IMR-90 (cell line): ENCODE results near the gene ESRP2. TPM values are rescaled to one million over a fixed set of nuclear protein-coding genes. Genes with fewer than 3 reads are reported as not detected.

Experiments
- ATAC-seq: fragments of 200-7000 bp; cut with Tn5 transposase; 2 replicates; pipeline ENCODE4 v1.9.1; 2020; ENCODE audit warnings: low read depth, mild to moderate bottlenecking, moderate library complexity
- BruUV-seq: library from RNA; stranded (reverse); fragments of 400-500 nt; replicated peaks from 2 replicates; lab custom pipeline; 2021; lab: Mats Ljungman, UMichigan
- CTCF ChIA-PET: fragments of 300-600 bp; formaldehyde crosslinking; extraction: SDS; loops from one replicate; lab custom pipeline; 2021; ENCODE audit warnings: antibody characterized with exemption; lab: Yijun Ruan, JAX
- POLR2A ChIA-PET: fragments of 300-600 bp; sonication (Branson Sonifier 250); formaldehyde crosslinking; loops from one replicate; lab custom pipeline; 2022; ENCODE audit warnings: antibody characterized with exemption; ENCODE audit not compliant: unreplicated experiment; lab: Charles Lee
- DNase-seq: peaks from one replicate; pipeline ENCODE4 v3.0.0; 2013
- H2AFZ ChIP-seq: replicated peaks from 2 replicates; pipeline ENCODE3; 2013; ENCODE audit warnings: low read length, mild to moderate bottlenecking; ENCODE audit not compliant: poor library complexity
- H2AK5ac ChIP-seq: 2 replicates; pipeline ENCODE4 v1.6.1; 2013; ENCODE audit warnings: low read depth, low read length, inconsistent platforms
- H2AK9ac ChIP-seq: replicated peaks from 2 replicates; pipeline ENCODE3; 2013; ENCODE audit warnings: mild to moderate bottlenecking, low read depth, low read length, moderate library complexity; ENCODE audit not compliant: poor library complexity
- H2BK120ac ChIP-seq: 2 replicates; pipeline ENCODE4 v1.6.1; 2013; ENCODE audit warnings: low read depth, low read length, inconsistent platforms
- H2BK15ac ChIP-seq: 3 replicates; pipeline ENCODE4 v1.6.1; 2013; ENCODE audit warnings: low read depth, low read length, inconsistent platforms
- H2BK20ac ChIP-seq: 2 replicates; pipeline ENCODE4 v1.6.1; 2013; ENCODE audit warnings: low read depth, mild to moderate bottlenecking, inconsistent platforms, low read length, moderate library complexity
- H2BK5ac ChIP-seq: 2 replicates; pipeline ENCODE4 v1.6.1; 2013; ENCODE audit warnings: mild to moderate bottlenecking, low read depth, low read length, inconsistent platforms; ENCODE audit not compliant: poor library complexity, severe bottlenecking
- H3K14ac ChIP-seq: replicated peaks from 2 replicates; pipeline ENCODE4 v1.6.1; 2013; ENCODE audit warnings: low read depth, low read length, inconsistent platforms
- H3K18ac ChIP-seq: 2 replicates; pipeline ENCODE4 v1.6.1; 2013; ENCODE audit warnings: low read depth, low read length, control low read depth
- H3K23ac ChIP-seq: 2 replicates; pipeline ENCODE4 v1.6.1; 2013; ENCODE audit warnings: low read depth, low read length, inconsistent platforms
- H3K27ac ChIP-seq: 2 replicates; pipeline ENCODE4 v1.5.1; 2013; ENCODE audit warnings: mild to moderate bottlenecking, control low read depth, low read length; ENCODE audit not compliant: insufficient read depth
- H3K27me3 ChIP-seq: 2 replicates; pipeline ENCODE4 v1.6.1; 2013; ENCODE audit warnings: low read length; ENCODE audit not compliant: control insufficient read depth, insufficient read depth
- H3K36me3 ChIP-seq: 2 replicates; pipeline ENCODE4 v1.6.1; 2013; ENCODE audit warnings: low read length, mixed read lengths; ENCODE audit not compliant: control insufficient read depth, insufficient read depth
- H3K4ac ChIP-seq: 2 replicates; pipeline ENCODE4 v1.6.1; 2013; ENCODE audit warnings: low read depth, low read length, inconsistent platforms
- H3K4me1 ChIP-seq: 2 replicates; pipeline ENCODE4 v1.6.1; 2013; ENCODE audit warnings: low read length, mixed read lengths; ENCODE audit not compliant: control insufficient read depth, insufficient read depth
- H3K4me2 ChIP-seq: 2 replicates; pipeline ENCODE4 v1.6.1; 2013; ENCODE audit warnings: low read depth, mild to moderate bottlenecking, control low read depth, low read length, moderate library complexity
- H3K4me3 ChIP-seq: 2 replicates; pipeline ENCODE4 v1.5.1; 2013; ENCODE audit warnings: low read depth, mild to moderate bottlenecking, control low read depth, low read length, moderate library complexity; ENCODE audit not compliant: insufficient read depth
- H3K56ac ChIP-seq: 2 replicates; pipeline ENCODE4 v1.6.1; 2013; ENCODE audit warnings: low read length, inconsistent platforms; ENCODE audit not compliant: insufficient read depth; ENCODE audit errors: extremely low read depth
- H3K79me1 ChIP-seq, 2 experiments: 2 replicates each; pipeline ENCODE4 v1.6.1; 2013; ENCODE audit warnings: low read length in 2 of 2, inconsistent platforms in 1 of 2, low read depth in 1 of 2
- H3K9ac ChIP-seq: 2 replicates; pipeline ENCODE4 v1.6.1; 2013; ENCODE audit warnings: low read depth, low read length, control low read depth
- H3K9me1 ChIP-seq: 2 replicates; pipeline ENCODE4 v1.6.1; 2013; ENCODE audit warnings: low read length, inconsistent platforms; ENCODE audit not compliant: insufficient read depth
- H3K9me3 ChIP-seq: 2 replicates; pipeline ENCODE4 v1.6.1; 2013; ENCODE audit warnings: low read length; ENCODE audit not compliant: control insufficient read depth, insufficient read depth
- H4K20me1 ChIP-seq: 2 replicates; pipeline ENCODE4 v1.6.1; 2013; ENCODE audit warnings: low read length, inconsistent platforms; ENCODE audit not compliant: insufficient read depth
- H4K5ac ChIP-seq: 2 replicates; pipeline ENCODE4 v1.6.1; 2013; ENCODE audit warnings: mild to moderate bottlenecking, low read depth, low read length, control low read depth
- H4K8ac ChIP-seq, 2 experiments: 2 replicates each; pipeline ENCODE4 v1.6.1; 2013; ENCODE audit warnings: low read depth in 2 of 2, low read length in 2 of 2, control low read depth in 1 of 2, inconsistent platforms in 1 of 2
- H4K91ac ChIP-seq: 2 replicates; pipeline ENCODE4 v1.6.1; 2013; ENCODE audit warnings: low read depth, low read length, inconsistent platforms; ENCODE audit not compliant: insufficient read depth
- BHLHE40 ChIP-seq: fragments of 150-350 bp; IDR thresholded peaks from 2 replicates; pipeline ENCODE4 v1.6.1; 2016; ENCODE audit warnings: mild to moderate bottlenecking, low read depth, low read length
- CEBPB ChIP-seq: IDR thresholded peaks from 2 replicates; pipeline ENCODE4 v1.6.1; 2012; ENCODE audit warnings: low read depth, low read length, improper control_type of control experiment
- MAZ ChIP-seq: IDR thresholded peaks from 2 replicates; pipeline ENCODE4 v1.6.1; 2012; ENCODE audit warnings: low read depth, mild to moderate bottlenecking, low read length, improper control_type of control experiment, moderate library complexity, borderline replicate concordance
- POLR2A ChIP-seq: IDR thresholded peaks from 2 replicates; pipeline ENCODE4 v1.6.1; 2012; ENCODE audit warnings: mild to moderate bottlenecking, low read depth, low read length
- RAD21 ChIP-seq: IDR thresholded peaks from 2 replicates; pipeline ENCODE4 v1.6.1; 2012; ENCODE audit warnings: low read length, improper control_type of control experiment
- RCOR1 ChIP-seq: IDR thresholded peaks from 2 replicates; pipeline ENCODE4 v1.6.1; 2012; ENCODE audit warnings: mild to moderate bottlenecking, low read length, improper control_type of control experiment; ENCODE audit not compliant: insufficient replicate concordance
- RFX5 ChIP-seq: IDR thresholded peaks from 2 replicates; pipeline ENCODE4 v1.8.0; 2012; ENCODE audit warnings: low read depth, mild to moderate bottlenecking, low read length, moderate library complexity
- SMC3 ChIP-seq: fragments of 150-350 bp; IDR thresholded peaks from 2 replicates; pipeline ENCODE4 v1.6.1; 2016; ENCODE audit warnings: low read depth, mild to moderate bottlenecking, antibody characterized with exemption, low read length, moderate library complexity
- WGBS, 2 experiments: methylation state at CpG; one replicate each; pipeline versions ENCODE4 v1.1.5 to v1.1.7; 2013; ENCODE audit warnings: missing lambda C conversion rate in 2 of 2; ENCODE audit not compliant: insufficient read length in 1 of 2; ENCODE audit errors: extremely low coverage in 2 of 2; 5-methylcytosine and 5-hydroxymethylcytosine counted together
- dilution Hi-C: fragments of 300-500 bp; cut with HindIII; formaldehyde crosslinking; loops from one replicate; pipeline ENCODE4 v1.14.3; 2018; ENCODE audit warnings: low sequenced_read_pairs; ENCODE audit not compliant: unreplicated experiment
- in situ Hi-C: fragments of 300-500 bp; cut with MboI; formaldehyde crosslinking; loops from 3 replicates; pipeline ENCODE4 v1.14.3; 2019; ENCODE audit warnings: low sequenced_read_pairs, inconsistent platforms, mixed read lengths
- intact Hi-C: fragments of 100-400 bp; cut with micrococcal nuclease; formaldehyde crosslinking; loops from 2 replicates; pipeline ENCODE4 v1.10.0; 2022
- polyA plus RNA-seq, 3 experiments: library from polyadenylated mRNA; depleted of rRNA; stranded (reverse); fragments of >200 nt; gene quantifications; 2 replicates each; pipeline ENCODE4 v1.2.3, GENCODE V29; 2012; ENCODE audit warnings: low replicate concordance in 1 of 3
- total RNA-seq: library from RNA; depleted of rRNA; stranded (reverse); fragments of >200 nt; gene quantifications from 2 replicates; pipeline ENCODE4 v1.2.3, GENCODE V29; 2012
- TF ChIP-seq, protein P1 (sequence below): conservative IDR thresholded peaks from 2 replicates; pipeline ENCODE4 v1.5.1; 2012; ENCODE audit warnings: mild to moderate bottlenecking, low read depth, low read length, improper control_type of control experiment

Gene ESRP2
- total and polyA plus RNA-seq, 2 of the 4 experiments (the other 2 are of a cell fraction) = 0.07 TPM; not detected in 1

DNA sequence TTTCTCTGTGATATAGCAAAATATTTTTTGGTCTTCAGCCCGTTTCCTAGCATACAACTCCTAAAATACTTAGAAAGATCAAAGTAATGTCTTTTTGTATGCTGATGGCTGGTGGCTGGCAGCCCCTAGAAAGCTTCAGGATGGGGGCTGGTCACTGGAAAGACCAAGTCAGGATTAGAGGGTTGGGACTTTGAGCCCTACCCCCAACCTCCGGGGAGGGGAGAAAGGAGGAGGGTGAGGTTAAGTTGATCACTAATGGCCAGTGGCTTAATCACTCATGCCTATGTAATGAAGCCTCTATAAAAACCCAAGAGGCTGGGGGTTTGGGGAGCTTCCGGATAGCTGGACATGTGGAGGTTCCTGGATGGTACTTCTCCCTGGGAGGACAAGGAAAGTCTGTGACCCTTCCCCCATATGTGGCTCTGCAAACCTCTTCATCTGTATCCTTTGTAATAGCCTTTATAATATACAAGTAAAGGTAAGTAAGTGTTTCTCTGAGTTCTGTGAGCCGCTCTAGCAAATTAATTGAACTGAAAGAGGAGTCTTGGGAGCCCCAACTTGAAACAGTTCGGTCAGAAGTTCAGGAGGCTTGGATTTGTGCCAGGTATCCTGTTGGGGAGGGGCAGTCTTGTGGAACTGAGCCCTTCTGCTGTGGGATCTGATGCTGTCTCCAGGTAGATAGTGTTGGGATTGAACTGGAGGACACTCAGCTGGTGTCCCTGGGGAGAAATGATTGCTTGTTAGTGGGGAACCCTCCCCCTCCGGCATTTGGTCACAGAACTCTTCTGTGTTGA, 31.9 kb upstream of the ESRP2 start:
- Histone ChIP-seq H3K56ac (no peak overlapping the region), H4K20me1 (peaks cover 58% of the 10 kb centered on the region), H2AK5ac (no peak overlapping the region), H4K91ac (no peak overlapping the region), H3K14ac (no peak overlapping the region), H2AFZ (no peak overlapping the region), H3K4me1 (peaks cover 12% of the 10 kb centered on the region), H3K4me2 (peak overlapping the region; percentile 0; the same call in 1 of the 2 replicates), H3K79me1 (peaks cover 21 to 73% of the 10 kb centered on the region in 2 experiments; a peak in 3 of 4 replicates), H3K4me3 (no peak overlapping the region), H3K9me3 (no peaks in the 10 kb centered on the region), H2AK9ac (no peak overlapping the region), H3K36me3 (peaks cover 10% of the 10 kb centered on the region), H2BK120ac (no peak overlapping the region), H3K9me1 (peaks cover 15% of the 10 kb centered on the region; the same call in 1 of the 2 replicates), H3K27me3 (no peaks in the 10 kb centered on the region), H3K4ac (no peak overlapping the region), H2BK20ac (no peak overlapping the region), H4K5ac (no peak overlapping the region), H2BK15ac (no peak overlapping the region), H3K18ac (no peak overlapping the region), H3K9ac (no peak overlapping the region), H2BK5ac (no peak overlapping the region), H3K27ac (no peak overlapping the region), H3K23ac (peak overlapping the region; percentile 37; the same call in 1 of the 2 replicates), H4K8ac (no peak overlapping the region)
- no peak for DNase-seq
- no peak for TF ChIP-seq CEBPB
- no peak for TF ChIP-seq RCOR1
- TF ChIP-seq RAD21 = no peak
- TF ChIP-seq MAZ = no peak
- TF ChIP-seq RFX5 = no peak
- TF ChIP-seq POLR2A = no peak
- TF ChIP-seq SMC3 = no peak
- TF ChIP-seq, protein P1, sequence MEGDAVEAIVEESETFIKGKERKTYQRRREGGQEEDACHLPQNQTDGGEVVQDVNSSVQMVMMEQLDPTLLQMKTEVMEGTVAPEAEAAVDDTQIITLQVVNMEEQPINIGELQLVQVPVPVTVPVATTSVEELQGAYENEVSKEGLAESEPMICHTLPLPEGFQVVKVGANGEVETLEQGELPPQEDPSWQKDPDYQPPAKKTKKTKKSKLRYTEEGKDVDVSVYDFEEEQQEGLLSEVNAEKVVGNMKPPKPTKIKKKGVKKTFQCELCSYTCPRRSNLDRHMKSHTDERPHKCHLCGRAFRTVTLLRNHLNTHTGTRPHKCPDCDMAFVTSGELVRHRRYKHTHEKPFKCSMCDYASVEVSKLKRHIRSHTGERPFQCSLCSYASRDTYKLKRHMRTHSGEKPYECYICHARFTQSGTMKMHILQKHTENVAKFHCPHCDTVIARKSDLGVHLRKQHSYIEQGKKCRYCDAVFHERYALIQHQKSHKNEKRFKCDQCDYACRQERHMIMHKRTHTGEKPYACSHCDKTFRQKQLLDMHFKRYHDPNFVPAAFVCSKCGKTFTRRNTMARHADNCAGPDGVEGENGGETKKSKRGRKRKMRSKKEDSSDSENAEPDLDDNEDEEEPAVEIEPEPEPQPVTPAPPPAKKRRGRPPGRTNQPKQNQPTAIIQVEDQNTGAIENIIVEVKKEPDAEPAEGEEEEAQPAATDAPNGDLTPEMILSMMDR = no peak
- TF ChIP-seq BHLHE40 = no peak
- in situ Hi-C loops (no loop called here), intact Hi-C loops (loop anchor here (2.0 to 5.0 kb wide), 2 partner anchors 13 to 44 kb away; partner anchors contain the start of genes PRMT7 and SLC7A6OS), dilution Hi-C loops (no loop called here)
- no TSS peak for BruUV-seq
- 42% methylated on average over 2 of the region's 6 CpGs; no CpG with 5 or more reads in 1 of the 2 experiments for WGBS, 2 experiments
- ChIA-PET POLR2A (no interaction called here), CTCF (no interaction called here)
- ATAC-seq = no peak
